HUES48 (cell line): ENCODE data around the gene CDKN2D.
A peak's percentile ranks its signal among the peaks of the same experiment; 100 is the strongest.
"Not testable (repeated sequence)": the region's sequence is repeated elsewhere in the genome, so short reads cannot be mapped to it uniquely, and the experiment has no call there.

Source experiments
- H3K27ac ChIP-seq: one replicate; pipeline ENCODE4 v1.7.0; 2013; ENCODE audit warnings: low read depth, low read length, inconsistent platforms
- H3K27me3 ChIP-seq: 2 replicates; pipeline ENCODE4 v1.6.1; 2013; ENCODE audit warnings: mild to moderate bottlenecking, low read length; ENCODE audit not compliant: control insufficient read depth, insufficient read depth
- H3K36me3 ChIP-seq: 2 replicates; pipeline ENCODE4 v1.6.1; 2013; ENCODE audit warnings: low read length; ENCODE audit not compliant: control insufficient read depth, insufficient read depth
- H3K4me1 ChIP-seq: 2 replicates; pipeline ENCODE4 v1.6.1; 2013; ENCODE audit warnings: mild to moderate bottlenecking, low read length; ENCODE audit not compliant: control insufficient read depth, insufficient read depth
- H3K4me3 ChIP-seq: 2 replicates; pipeline ENCODE4 v1.5.1; 2013; ENCODE audit warnings: mild to moderate bottlenecking, low read depth, low read length
- H3K9ac ChIP-seq: 2 replicates; pipeline ENCODE4 v1.6.1; 2013; ENCODE audit warnings: mild to moderate bottlenecking, low read depth, low read length, moderate library complexity
- H3K9me3 ChIP-seq: 2 replicates; pipeline ENCODE4 v1.6.1; 2013; ENCODE audit warnings: low read length; ENCODE audit not compliant: control insufficient read depth, insufficient read depth

Gene CDKN2D

GRCh38 chr19:10577951-10578350 lies 9.2 kb upstream of the CDKN2D start:
- Histone ChIP-seq H3K9ac (no peak overlapping the region), H3K4me1 (peaks cover 3% of the 10 kb centered on the region; the same call in 1 of the 2 replicates), H3K27me3 (no peaks in the 10 kb centered on the region), H3K27ac (no peak overlapping the region), H3K4me3 (no peak overlapping the region), H3K36me3 (peaks cover 63% of the 10 kb centered on the region), H3K9me3 (no peaks in the 10 kb centered on the region)

- Histone ChIP-seq H3K27me3 (no peaks in the 10 kb centered on the region), H3K9ac (no peak overlapping the region), H3K4me1 (no peaks in the 10 kb centered on the region; the same call in 1 of the 2 replicates), H3K4me3 (no peak overlapping the region), H3K27ac (no peak overlapping the region), H3K36me3 (peaks cover 39% of the 10 kb centered on the region), H3K9me3 (no peaks in the 10 kb centered on the region)
Observed at GRCh38 chr19:10575011-10575716, 6.4 kb upstream of the CDKN2D start.

- H3K27ac ChIP-seq, result no peak overlapping the region
- no peak overlapping the region for H3K4me3 ChIP-seq
- H3K36me3 ChIP-seq, result peaks cover 33% of the 10 kb centered on the region
- no peaks in the 10 kb centered on the region for H3K9me3 ChIP-seq
- no peak overlapping the region for H3K9ac ChIP-seq
- no peaks in the 10 kb centered on the region for H3K27me3 ChIP-seq
- H3K4me1 ChIP-seq, result no peaks in the 10 kb centered on the region; the same call in 1 of the 2 replicates
Observed at GRCh38 chr19:10574462-10574861, 5.7 kb upstream of the CDKN2D start.

DNA sequence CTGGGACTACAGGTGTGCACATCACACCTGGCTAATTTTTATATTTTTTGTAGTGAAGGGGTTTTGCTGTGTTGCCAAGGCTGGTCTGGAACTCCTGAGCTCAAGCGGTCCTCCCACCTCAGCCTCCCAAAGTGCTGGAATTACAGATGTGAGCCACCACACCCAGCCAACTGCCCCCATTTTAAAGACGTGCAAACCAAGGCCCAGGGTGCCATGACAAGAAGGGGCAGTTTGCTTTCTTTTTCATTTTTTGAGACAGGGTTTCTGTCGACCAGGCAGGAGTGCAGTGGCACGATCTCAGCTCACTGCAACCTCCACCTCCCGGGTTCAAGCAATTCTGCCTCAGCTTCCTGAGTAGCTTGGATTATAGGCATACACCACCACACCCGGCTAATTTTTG lies 5.0 kb upstream of the CDKN2D start:
- H3K9ac ChIP-seq, H3K4me3 ChIP-seq, H3K27me3 ChIP-seq, H3K4me1 ChIP-seq, H3K27ac ChIP-seq, H3K9me3 ChIP-seq: not testable (repeated sequence)
- peaks cover 29% of the 10 kb centered on the region for H3K36me3 ChIP-seq

DNA sequence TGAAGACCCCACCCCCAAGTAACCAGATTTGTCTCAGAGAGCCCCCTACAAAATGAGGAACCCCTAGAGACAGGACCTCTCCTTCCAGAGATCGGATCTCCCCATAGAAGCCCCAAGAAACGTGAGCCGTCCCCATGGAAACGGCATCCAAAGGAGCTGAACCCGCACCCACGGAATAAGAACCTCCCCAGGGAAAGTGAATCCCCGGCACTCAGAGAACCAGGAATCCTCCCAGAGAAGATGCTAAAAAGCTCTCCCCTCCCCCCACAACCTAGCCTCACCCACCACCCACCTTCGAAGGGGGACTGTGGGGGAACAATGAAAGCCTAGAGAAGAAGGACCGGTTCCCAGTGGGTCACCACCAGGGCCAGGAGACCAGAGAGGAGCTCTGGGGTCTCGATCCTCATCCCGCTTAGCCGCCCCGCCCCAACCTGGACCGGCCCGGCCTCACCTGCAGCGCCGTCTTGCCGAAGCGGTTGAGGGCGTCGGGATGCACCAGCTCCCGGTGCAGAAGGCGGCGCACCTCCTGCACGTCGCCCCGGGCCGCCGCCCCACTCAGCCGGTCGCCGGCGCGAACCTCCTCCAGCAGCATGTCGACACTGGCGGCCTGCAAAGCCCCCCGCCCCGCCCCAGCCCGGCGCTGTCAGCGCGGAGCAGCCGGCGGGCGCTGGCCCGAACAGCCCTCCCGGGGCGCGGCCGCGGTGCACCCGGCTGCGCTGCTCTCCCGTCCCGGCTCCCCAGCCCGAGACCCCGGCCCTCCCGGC lies 535 bp downstream of the CDKN2D start:
- Histone ChIP-seq H3K36me3 (0 out of 2 replicates have a peak, but pooled peaks cover 3% of the 10 kb centered on the region), H3K9ac (no peak overlapping the region), H3K4me3 (peak overlapping the region; percentile 58), H3K4me1 (peaks cover 11% of the 10 kb centered on the region), H3K9me3 (no peaks in the 10 kb centered on the region), H3K27me3 (peaks cover 13% of the 10 kb centered on the region), H3K27ac (peak overlapping the region; percentile 50)

GRCh38 chr19:10567656-10568055 lies 1.1 kb downstream of the CDKN2D start:
- peaks cover 5% of the 10 kb centered on the region for H3K36me3 ChIP-seq
- H3K9ac ChIP-seq, result no peak overlapping the region
- H3K4me1 ChIP-seq, result peaks cover 11% of the 10 kb centered on the region
- no peak overlapping the region for H3K27ac ChIP-seq
- peaks cover 13% of the 10 kb centered on the region for H3K27me3 ChIP-seq
- H3K9me3 ChIP-seq, result no peaks in the 10 kb centered on the region
- peak overlapping the region; percentile 58 for H3K4me3 ChIP-seq

- Histone ChIP-seq H3K27ac (no peak overlapping the region), H3K4me1 (peaks cover 11% of the 10 kb centered on the region), H3K9ac (no peak overlapping the region), H3K9me3 (no peaks in the 10 kb centered on the region), H3K4me3 (no peak overlapping the region), H3K36me3 (peaks cover 9% of the 10 kb centered on the region), H3K27me3 (peaks cover 13% of the 10 kb centered on the region)
Observed at GRCh38 chr19:10566658-10567410, 1.9 kb downstream of the CDKN2D start.

DNA sequence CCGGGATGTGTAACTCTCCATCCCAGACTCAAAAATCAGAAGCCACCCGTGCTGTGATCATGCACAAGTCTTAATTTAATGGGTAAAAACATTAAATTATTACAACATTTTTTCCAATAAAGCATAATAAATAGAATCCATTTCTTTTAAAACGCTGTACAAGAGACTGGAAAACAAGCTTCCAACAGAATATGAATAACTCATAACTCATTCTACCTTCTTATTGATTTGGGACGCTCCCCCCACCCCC lies 2.4 kb downstream of the CDKN2D start:
- Histone ChIP-seq H3K9ac (no peak overlapping the region), H3K27ac (no peak overlapping the region), H3K36me3 (peaks cover 11% of the 10 kb centered on the region), H3K9me3 (no peaks in the 10 kb centered on the region), H3K4me3 (peak overlapping the region; percentile 83), H3K27me3 (peaks cover 13% of the 10 kb centered on the region), H3K4me1 (peaks cover 11% of the 10 kb centered on the region)

GRCh38 chr19:10565567-10566407 lies 3.0 kb downstream of the CDKN2D start, which contains the start of gene KRI1:
KRI1 (minus strand) TSS chr19:10566010; CDS start chr19:10565999, 11 bp downstream.
- H3K27ac ChIP-seq, result peak within 1 kb of the TSS; percentile 89
- peaks cover 17% of the 10 kb centered on the region for H3K36me3 ChIP-seq
- H3K9me3 ChIP-seq, result no peaks in the 10 kb centered on the region
- H3K9ac ChIP-seq, result peak within 1 kb of the TSS; percentile 75
- H3K4me1 ChIP-seq, result peaks cover 11% of the 10 kb centered on the region
- H3K4me3 ChIP-seq, result peak within 1 kb of the TSS; percentile 83
- peaks cover 13% of the 10 kb centered on the region for H3K27me3 ChIP-seq

DNA sequence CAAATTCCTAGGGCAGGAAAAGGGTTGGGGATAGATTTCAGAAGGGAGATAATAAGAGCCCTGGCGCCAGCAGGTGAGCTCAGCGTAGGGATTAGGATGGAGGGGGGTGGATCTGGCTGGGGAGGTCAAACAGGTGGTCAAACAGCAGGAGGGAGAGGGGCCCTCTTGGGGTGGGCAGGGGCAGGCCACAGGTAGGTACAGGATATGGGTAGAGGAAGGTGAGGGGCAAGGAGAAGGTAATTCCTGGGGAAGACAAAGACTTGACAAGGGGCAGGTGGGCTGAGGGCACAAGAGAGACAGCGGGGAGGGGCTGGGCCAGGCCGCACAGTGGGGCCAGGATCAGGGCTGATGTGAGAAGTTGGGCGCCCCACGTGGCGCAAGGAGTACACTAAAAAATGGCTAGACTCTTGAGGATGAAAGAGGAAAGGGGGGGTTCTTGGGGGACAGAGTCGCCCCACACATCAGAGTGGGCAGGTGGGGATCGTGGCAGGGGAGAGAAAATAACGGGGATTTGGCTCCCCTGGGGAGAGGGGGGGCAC lies 3.7 kb downstream of the CDKN2D start:
- peak overlapping the region; percentile 83 for H3K4me3 ChIP-seq

More for the DNA sequence above, 3.7 kb downstream of the CDKN2D start:
- H3K9ac ChIP-seq, result peak overlapping the region; percentile 75
- H3K27ac ChIP-seq, result peak overlapping the region; percentile 89
- H3K4me1 ChIP-seq, result peaks cover 11% of the 10 kb centered on the region
- no peaks in the 10 kb centered on the region for H3K9me3 ChIP-seq
- H3K27me3 ChIP-seq, result peaks cover 13% of the 10 kb centered on the region
- H3K36me3 ChIP-seq, result peaks cover 24% of the 10 kb centered on the region
